PC-9 (cell line): Measurements from ENCODE around the gene SPPL2C.

Experiments
- CTCF ChIP-seq: fragments of 200-600 bp; sonication (generic); conservative IDR thresholded peaks from 2 replicates; pipeline ENCODE4 v1.6.1; 2017; ENCODE audit warnings: mixed run types, antibody characterized with exemption, mild to moderate bottlenecking, moderate library complexity
- EZH2 ChIP-seq: fragments of 200-600 bp; sonication (generic); IDR thresholded peaks from 2 replicates; pipeline ENCODE4 v1.8.0; 2017; ENCODE audit warnings: antibody characterized with exemption, low read depth

- TF ChIP-seq CTCF (no peak), EZH2 (no peak)
Observed at GRCh38 chr17:45828171-45828570, 16.5 kb upstream of the SPPL2C start.
